IMR-90 (cell line): Measurements from ENCODE around the gene OR2T4.

ENCODE experiments used
- BHLHE40 ChIP-seq: fragments of 150-350 bp; IDR thresholded peaks from 2 replicates; pipeline ENCODE4 v1.6.1; 2016; ENCODE audit warnings: mild to moderate bottlenecking, low read depth, low read length
- FOS ChIP-seq: fragments of 150-350 bp; IDR thresholded peaks from 2 replicates; pipeline ENCODE4 v1.6.1; 2016; ENCODE audit warnings: low read depth, low read length
- MAFK ChIP-seq: IDR thresholded peaks from 2 replicates; pipeline ENCODE4 v1.6.1; 2012; ENCODE audit warnings: low read depth, low read length, improper control_type of control experiment
- POLR2A ChIP-seq: IDR thresholded peaks from 2 replicates; pipeline ENCODE4 v1.6.1; 2012; ENCODE audit warnings: mild to moderate bottlenecking, low read depth, low read length
- RAD21 ChIP-seq: IDR thresholded peaks from 2 replicates; pipeline ENCODE4 v1.6.1; 2012; ENCODE audit warnings: low read length, improper control_type of control experiment
- RCOR1 ChIP-seq: IDR thresholded peaks from 2 replicates; pipeline ENCODE4 v1.6.1; 2012; ENCODE audit warnings: mild to moderate bottlenecking, low read length, improper control_type of control experiment; ENCODE audit not compliant: insufficient replicate concordance
- TF ChIP-seq, protein P1 (sequence below): conservative IDR thresholded peaks from 2 replicates; pipeline ENCODE4 v1.5.1; 2012; ENCODE audit warnings: mild to moderate bottlenecking, low read depth, low read length, improper control_type of control experiment
- TF ChIP-seq, protein P2 (sequence below): fragments of 150-350 bp; IDR thresholded peaks from 2 replicates; pipeline ENCODE4 v1.6.1; 2016; ENCODE audit warnings: low read depth, mild to moderate bottlenecking, low read length, moderate library complexity, borderline replicate concordance

- TF ChIP-seq, protein P1, sequence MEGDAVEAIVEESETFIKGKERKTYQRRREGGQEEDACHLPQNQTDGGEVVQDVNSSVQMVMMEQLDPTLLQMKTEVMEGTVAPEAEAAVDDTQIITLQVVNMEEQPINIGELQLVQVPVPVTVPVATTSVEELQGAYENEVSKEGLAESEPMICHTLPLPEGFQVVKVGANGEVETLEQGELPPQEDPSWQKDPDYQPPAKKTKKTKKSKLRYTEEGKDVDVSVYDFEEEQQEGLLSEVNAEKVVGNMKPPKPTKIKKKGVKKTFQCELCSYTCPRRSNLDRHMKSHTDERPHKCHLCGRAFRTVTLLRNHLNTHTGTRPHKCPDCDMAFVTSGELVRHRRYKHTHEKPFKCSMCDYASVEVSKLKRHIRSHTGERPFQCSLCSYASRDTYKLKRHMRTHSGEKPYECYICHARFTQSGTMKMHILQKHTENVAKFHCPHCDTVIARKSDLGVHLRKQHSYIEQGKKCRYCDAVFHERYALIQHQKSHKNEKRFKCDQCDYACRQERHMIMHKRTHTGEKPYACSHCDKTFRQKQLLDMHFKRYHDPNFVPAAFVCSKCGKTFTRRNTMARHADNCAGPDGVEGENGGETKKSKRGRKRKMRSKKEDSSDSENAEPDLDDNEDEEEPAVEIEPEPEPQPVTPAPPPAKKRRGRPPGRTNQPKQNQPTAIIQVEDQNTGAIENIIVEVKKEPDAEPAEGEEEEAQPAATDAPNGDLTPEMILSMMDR: no peak
- TF ChIP-seq, protein P2, sequence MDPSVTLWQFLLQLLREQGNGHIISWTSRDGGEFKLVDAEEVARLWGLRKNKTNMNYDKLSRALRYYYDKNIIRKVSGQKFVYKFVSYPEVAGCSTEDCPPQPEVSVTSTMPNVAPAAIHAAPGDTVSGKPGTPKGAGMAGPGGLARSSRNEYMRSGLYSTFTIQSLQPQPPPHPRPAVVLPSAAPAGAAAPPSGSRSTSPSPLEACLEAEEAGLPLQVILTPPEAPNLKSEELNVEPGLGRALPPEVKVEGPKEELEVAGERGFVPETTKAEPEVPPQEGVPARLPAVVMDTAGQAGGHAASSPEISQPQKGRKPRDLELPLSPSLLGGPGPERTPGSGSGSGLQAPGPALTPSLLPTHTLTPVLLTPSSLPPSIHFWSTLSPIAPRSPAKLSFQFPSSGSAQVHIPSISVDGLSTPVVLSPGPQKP: no peak
- TF ChIP-seq BHLHE40 (no peak), POLR2A (no peak), FOS (no peak), MAFK (no peak), RCOR1 (no peak), RAD21 (no peak)
These were observed 2.0 kb upstream of the OR2T4 start for GRCh38 chr1:248359415-248359814.
